HG03469 (cell line): ENCODE results near the gene TBC1D22A.

Source experiments
- ATAC-seq: cut with Tn5 transposase; IDR thresholded peaks from one replicate; pipeline ENCODE4 v1.9.1; 2021; ENCODE audit warnings: mild to moderate bottlenecking, moderate library complexity, moderate number of reproducible peaks; ENCODE audit not compliant: unreplicated experiment

TBC1D22A gene

GRCh38 chr22:46983046-46983445 is 220.6 kb downstream of the TBC1D22A start:
- ATAC-seq, result no peak

GRCh38 chr22:46984751-46985506 is 222.5 kb downstream of the TBC1D22A start:
- ATAC-seq, result no peak

GRCh38 chr22:46985507-46985882 is 223.0 kb downstream of the TBC1D22A start:
- ATAC-seq, result no peak

GRCh38 chr22:46986788-46987187 is 224.3 kb downstream of the TBC1D22A start:
- ATAC-seq, result no peak

- no peak for ATAC-seq
These were observed 228.6 kb downstream of the TBC1D22A start for GRCh38 chr22:46990937-46991550.

- no peak for ATAC-seq
These were observed 229.2 kb downstream of the TBC1D22A start for GRCh38 chr22:46991666-46992065.

GRCh38 chr22:46992121-46992731 is 229.8 kb downstream of the TBC1D22A start:
- no peak for ATAC-seq

DNA sequence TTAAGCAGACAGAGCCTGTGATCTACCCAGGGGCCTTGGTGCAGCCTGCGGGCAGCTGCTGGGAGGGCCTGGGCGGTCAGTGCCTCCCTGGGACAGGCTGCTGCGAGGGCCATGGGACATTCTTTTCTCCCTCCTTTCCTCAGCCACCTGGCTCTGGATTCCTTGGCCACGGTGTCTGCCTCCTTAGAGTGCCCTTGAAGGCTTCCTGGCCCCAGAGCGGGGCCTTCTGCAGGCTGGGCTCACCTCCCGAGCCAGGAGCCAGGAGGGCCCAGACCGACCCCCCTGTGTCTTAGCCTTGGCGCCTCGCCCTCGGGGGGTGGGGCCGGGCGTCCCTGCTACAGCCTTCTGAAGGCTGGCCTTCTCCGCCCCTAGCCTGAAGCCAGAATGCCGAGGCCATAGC is 231.2 kb downstream of the TBC1D22A start:
- no peak for ATAC-seq

GRCh38 chr22:46994265-46994664 is 231.8 kb downstream of the TBC1D22A start:
- no peak for ATAC-seq

GRCh38 chr22:46994983-46995382 is 232.5 kb downstream of the TBC1D22A start:
- no peak for ATAC-seq

- no peak for ATAC-seq
These were observed 233.3 kb downstream of the TBC1D22A start for GRCh38 chr22:46995501-46996360.

GRCh38 chr22:46996595-46997310 is 234.3 kb downstream of the TBC1D22A start:
- ATAC-seq, result no peak

- ATAC-seq, result no peak
These were observed 235.0 kb downstream of the TBC1D22A start for GRCh38 chr22:46997311-46997970.

GRCh38 chr22:46998331-46998730 is 235.9 kb downstream of the TBC1D22A start:
- no peak for ATAC-seq

- ATAC-seq, result no peak
These were observed 237.8 kb downstream of the TBC1D22A start for GRCh38 chr22:47000256-47000655.

GRCh38 chr22:47000888-47001287 is 238.4 kb downstream of the TBC1D22A start:
- no peak for ATAC-seq

DNA sequence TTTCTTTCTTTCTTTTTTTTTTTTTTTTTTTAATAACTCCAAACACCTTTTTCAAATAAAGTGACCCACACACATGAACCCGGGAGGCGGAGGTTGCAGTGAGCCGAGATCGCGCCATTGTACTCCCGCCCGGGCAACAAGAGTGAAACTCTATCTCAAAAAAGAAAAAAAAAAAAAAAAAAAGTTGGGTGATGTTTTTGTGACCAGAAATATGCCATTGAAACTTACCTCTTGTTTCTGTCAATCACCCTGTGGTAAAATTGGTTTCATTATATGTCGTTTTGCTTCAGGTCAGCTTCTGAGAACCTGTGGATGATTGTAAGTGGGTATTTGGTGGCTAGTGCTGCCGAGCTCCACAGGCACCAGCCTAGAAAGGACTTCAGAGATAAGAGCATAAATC is 238.8 kb downstream of the TBC1D22A start:
- no peak for ATAC-seq

DNA sequence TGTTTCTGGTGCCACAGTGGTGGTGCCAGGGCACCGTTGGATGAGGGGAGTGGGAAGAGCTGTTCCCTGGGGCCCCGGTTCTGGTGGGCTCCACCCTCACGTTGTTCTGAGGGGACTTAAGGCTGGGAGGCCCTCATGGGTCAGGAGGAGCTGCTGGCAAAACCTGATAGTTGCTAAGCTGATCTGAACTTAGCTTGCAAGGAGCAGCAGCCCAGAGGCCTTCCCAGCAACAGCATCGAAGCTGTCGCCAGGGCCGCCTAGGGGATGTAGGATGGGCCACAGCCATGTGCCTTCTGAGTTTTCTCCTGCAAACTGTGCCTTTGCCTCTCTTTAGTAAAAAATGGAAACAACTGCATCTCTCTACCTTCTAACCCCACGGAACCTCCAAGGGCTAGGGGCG is 240.2 kb downstream of the TBC1D22A start:
- ATAC-seq, result no peak

- ATAC-seq, result no peak
These were observed 243.3 kb downstream of the TBC1D22A start for GRCh38 chr22:47005506-47006408.
